Dermis blood vessel endothelial cell (primary cell): ENCODE results near the gene TRPV5. TPM values are rescaled to one million over a fixed set of nuclear protein-coding genes. Genes with fewer than 3 reads are reported as not detected.
A peak's percentile ranks its signal among the peaks of the same experiment; 100 is the strongest.

Experiments used
- DNase-seq: peaks from one replicate; pipeline ENCODE4 v3.0.0; 2010
- total RNA-seq: library from RNA; depleted of rRNA; stranded (reverse); fragments of >200 nt; gene quantifications from 2 replicates; pipeline ENCODE4 v1.2.3, GENCODE V29; 2014

The TRPV5 gene
- total RNA-seq, 1 donor from 2014 or later, result not detected

- no peak for DNase-seq
Observed at GRCh38 chr7:142885311-142886230, 48.0 kb downstream of the TRPV5 start, which contains the start of gene TRPV6. TSS of gene TRPV6 (minus strand) at chr7:142885745.

- no peak for DNase-seq
Observed at GRCh38 chr7:142884286-142884640, 49.3 kb downstream of the TRPV5 start.

- DNase-seq, result no peak
Observed at GRCh38 chr7:142883571-142884285, 49.8 kb downstream of the TRPV5 start.

GRCh38 chr7:142883145-142883544 lies 50.4 kb downstream of the TRPV5 start:
- DNase-seq, result no peak

GRCh38 chr7:142882338-142882678 lies 51.2 kb downstream of the TRPV5 start:
- DNase-seq, result no peak

GRCh38 chr7:142881586-142882337 lies 51.8 kb downstream of the TRPV5 start:
- no peak for DNase-seq

- peak; percentile 66 for DNase-seq
Observed at GRCh38 chr7:142880876-142881505, 52.6 kb downstream of the TRPV5 start.

- DNase-seq, result no peak
Observed at GRCh38 chr7:142879060-142879459, 54.5 kb downstream of the TRPV5 start.

GRCh38 chr7:142878315-142878714 lies 55.2 kb downstream of the TRPV5 start:
- DNase-seq, result no peak

GRCh38 chr7:142876991-142877910 lies 56.3 kb downstream of the TRPV5 start:
- DNase-seq, result no peak

- no peak for DNase-seq
Observed at GRCh38 chr7:142876236-142876960, 57.1 kb downstream of the TRPV5 start.

- DNase-seq, result no peak
Observed at GRCh38 chr7:142875456-142875855, 58.1 kb downstream of the TRPV5 start.

- no peak for DNase-seq
Observed at GRCh38 chr7:142874837-142875236, 58.7 kb downstream of the TRPV5 start.

- DNase-seq, result no peak
Observed at GRCh38 chr7:142874409-142874808, 59.1 kb downstream of the TRPV5 start.

- DNase-seq, result no peak
Observed at GRCh38 chr7:142873871-142874270, 59.7 kb downstream of the TRPV5 start.

GRCh38 chr7:142873281-142873784 lies 60.2 kb downstream of the TRPV5 start:
- peak; percentile 16 for DNase-seq

GRCh38 chr7:142872106-142872675 lies 61.4 kb downstream of the TRPV5 start:
- no peak for DNase-seq

- DNase-seq, result no peak
Observed at GRCh38 chr7:142871260-142872105, 62.1 kb downstream of the TRPV5 start.

GRCh38 chr7:142870566-142871259 lies 62.8 kb downstream of the TRPV5 start:
- no peak for DNase-seq
